Stimulated activated naive CD8-positive, alpha-beta T cell treated with anti-CD3 and anti-CD28 coated beads, Interleukin-15, Interleukin-2, amounts not matched to agents 100 U/mL and 50 U/mL, for 24 hours (primary cell): Measurements from ENCODE around the gene ITPRIPL2.

ENCODE experiments used
- ATAC-seq: fragments of 150-1000 bp; cut with Tn5 transposase; one replicate; pipeline ENCODE4 v1.10.0; 2021
- DNase-seq: peaks from one replicate; pipeline ENCODE4 v3.0.0; 2021

The ITPRIPL2 gene

GRCh38 chr16:19093631-19094541 lies 19.9 kb upstream of the ITPRIPL2 start:
- ATAC-seq (no peak), DNase-seq (no peak)

- peak; percentile 63 for ATAC-seq
Measured at GRCh38 chr16:19094542-19095365, 19.0 kb upstream of the ITPRIPL2 start.

DNA sequence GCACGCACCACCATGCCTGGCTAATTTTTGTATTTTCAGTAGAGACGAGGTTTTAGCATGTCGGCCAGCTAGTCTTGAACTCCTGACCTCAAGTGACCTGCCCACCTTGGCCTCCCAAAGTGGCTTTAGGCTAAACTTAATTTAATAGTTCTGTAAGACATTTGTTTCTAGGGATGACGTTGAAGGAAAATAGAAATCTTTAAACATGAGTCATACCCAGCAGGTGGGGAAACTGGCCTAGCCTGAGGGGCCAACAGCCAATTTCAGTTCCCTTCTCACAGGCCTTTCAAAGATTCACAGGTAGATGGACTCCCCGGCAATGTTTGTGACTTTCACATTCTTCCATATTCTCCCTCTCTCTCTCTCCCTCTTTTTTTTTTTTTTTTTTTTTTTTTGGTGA lies 18.1 kb upstream of the ITPRIPL2 start:
- ATAC-seq (no peak), DNase-seq (no peak)

More at GRCh38 chr16:19094542-19095365, 19.0 kb upstream of the ITPRIPL2 start:
- DNase-seq: no peak

DNA sequence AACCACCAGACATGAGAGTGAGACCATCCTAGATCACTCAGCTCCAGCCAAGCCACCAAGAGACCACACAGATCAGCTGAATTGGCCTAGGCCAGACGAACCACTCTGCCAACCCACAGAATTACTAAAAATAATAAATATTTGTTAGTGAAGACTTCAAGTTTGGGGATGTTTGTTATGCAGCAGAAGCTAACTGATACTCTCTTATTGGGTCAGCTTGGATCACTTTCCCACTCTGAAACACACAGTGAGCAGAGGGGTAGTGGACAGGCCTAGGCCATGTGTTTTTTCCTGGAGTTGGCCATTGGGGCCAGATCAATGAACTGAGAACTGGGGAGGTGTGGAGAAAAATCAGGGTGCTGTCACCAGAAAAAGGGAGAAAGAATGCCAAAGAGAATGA lies 15.6 kb upstream of the ITPRIPL2 start:
- ATAC-seq (no peak), DNase-seq (no peak)

DNA sequence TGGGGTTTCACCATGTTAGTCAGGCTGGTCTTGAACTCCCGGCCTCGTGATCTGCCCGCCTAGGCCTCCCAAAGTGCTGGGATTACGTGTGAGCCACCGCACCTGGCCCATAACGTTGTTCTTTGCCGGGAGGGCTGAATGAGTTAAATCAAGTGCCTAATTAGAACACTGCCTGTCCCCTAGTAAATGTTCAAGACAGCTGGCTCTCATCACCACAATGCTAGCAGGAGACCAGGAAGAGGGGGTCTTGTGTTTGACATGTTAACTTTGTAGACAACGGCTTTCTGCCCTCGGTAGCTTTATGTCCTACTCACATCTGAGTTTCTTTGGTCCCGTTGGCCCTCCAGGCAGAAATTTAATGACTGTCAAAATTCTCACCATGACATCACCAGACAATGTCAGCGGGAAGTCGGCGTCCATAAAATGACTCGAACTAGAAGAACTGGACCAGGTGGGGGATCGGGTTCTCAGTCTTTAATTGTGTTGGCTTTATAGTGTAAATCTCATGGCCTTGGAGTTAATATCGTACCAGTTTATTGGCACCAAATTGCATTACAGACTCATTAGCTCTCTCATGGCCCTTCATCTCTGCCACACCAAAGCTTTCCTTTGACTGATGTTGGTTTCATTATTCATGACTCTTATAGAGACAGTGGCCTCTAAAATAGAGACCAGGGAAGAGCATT lies 11.4 kb upstream of the ITPRIPL2 start:
- ATAC-seq (no peak), DNase-seq (no peak)

DNA sequence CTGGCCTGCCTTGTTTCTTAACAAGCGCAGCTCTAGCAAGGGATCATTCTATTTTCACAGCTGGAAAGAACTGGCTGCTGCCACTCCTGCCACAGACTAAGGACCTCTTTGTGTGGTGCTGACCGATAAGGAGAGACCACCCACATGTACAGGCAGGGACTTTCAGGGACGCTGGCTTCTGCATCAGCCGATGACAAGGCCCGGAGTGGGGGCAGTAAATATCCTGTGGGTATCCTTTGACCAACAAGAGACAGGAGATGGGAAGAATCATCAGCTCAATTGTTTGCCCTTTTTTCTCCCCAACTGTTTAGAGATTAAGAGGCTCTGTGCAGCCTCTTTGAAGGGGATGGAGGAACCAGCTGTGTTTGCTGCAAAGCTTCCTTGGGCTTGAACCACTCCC lies 9.2 kb upstream of the ITPRIPL2 start:
- ATAC-seq (no peak), DNase-seq (no peak)

- no peak for DNase-seq
- ATAC-seq: no peak
Measured at GRCh38 chr16:19105131-19105530, 8.6 kb upstream of the ITPRIPL2 start.

DNA sequence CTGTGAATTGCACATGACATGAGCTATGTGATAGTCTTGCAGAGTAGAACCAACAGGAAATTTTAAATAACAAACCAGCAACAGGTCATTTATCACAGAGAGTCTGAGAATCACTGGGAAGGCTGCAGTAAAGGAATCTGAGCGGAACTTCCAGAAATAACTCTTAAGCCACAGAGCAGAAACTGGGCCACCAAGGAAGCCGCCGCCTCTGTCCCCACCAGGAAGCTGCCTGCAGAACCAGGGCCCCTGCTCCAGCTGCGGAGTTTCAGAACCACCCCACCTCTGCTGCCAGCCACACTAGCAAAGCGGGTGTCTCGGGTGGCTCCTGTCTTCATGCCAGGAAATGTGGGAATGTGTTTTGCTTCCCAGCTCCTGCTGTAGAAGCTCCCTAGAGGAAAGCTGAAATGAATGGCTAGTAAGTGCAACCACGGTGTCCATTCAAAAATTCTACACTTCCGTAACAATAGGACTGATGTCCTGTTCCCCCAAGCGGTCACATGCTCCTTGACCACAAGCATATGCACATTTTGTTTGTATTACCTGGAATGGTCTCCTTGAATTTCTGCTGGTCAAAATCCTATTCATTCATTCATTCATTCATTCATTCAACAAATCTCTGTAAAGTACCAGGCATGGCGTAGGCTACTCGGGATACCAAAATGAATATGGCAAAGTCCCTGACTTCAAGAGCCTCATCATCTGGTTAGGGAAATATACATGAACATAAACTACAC lies 7.7 kb upstream of the ITPRIPL2 start:
- no peak for ATAC-seq
- no peak for DNase-seq

DNA sequence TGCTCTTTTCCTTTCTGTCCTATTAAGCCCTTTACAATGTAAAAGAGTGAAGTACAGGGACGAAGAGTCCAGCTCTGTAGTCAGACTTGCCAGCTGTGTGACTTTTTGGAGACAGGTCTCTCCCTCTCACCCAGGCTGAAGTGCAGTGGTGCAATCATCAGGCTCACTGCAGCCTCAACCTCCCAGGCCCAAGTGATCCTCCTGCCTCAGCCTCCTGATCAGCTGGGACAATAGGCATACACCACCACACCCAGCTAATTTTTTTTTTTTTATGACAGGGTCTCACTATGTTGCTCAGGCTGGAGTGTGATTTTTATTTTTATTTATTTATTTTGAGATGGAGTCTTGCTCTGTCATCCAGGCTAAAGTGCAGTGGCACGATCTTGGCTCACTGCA lies 7.1 kb upstream of the ITPRIPL2 start:
- ATAC-seq (no peak), DNase-seq (no peak)

- ATAC-seq (no peak), DNase-seq (no peak)
Measured at GRCh38 chr16:19108409-19109287, 5.1 kb upstream of the ITPRIPL2 start.

DNA sequence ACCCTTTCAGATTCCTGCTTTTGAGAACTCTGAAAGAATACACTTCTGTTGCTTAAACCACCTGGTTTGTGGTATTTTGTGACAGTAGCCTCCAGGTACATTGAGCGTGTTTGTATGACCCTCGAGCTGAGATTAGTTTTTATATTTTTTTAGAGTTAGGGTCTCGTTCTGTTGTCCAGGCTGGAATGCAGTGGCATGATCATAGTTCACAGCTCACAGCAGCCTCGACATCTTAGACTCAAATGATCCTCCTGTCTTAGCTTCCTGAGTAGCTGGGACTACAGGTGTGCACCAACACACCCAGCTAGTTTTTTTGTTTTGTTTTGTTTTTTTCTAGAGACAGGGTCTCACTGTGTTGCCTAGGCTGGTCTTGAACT lies 4.5 kb upstream of the ITPRIPL2 start:
- DNase-seq (no peak), ATAC-seq (no peak)

- ATAC-seq (no peak), DNase-seq (no peak)
Measured at GRCh38 chr16:19110537-19111360, 3.0 kb upstream of the ITPRIPL2 start.

DNA sequence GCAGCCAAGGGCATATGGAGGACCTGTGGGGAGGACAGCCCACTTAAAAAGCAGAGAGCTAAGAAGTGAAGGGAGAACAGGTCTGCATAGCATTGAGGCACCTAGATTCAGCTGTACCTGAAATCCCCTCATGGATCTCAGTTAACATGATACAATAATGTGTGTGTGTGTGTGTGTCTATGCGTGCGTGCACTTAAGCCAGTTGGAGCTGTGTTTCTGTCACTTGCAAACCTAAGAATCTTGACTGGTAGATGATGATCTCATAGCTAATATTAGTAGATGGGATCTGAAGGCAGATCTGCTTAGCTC lies 1.7 kb upstream of the ITPRIPL2 start:
- DNase-seq (no peak), ATAC-seq (no peak)

DNA sequence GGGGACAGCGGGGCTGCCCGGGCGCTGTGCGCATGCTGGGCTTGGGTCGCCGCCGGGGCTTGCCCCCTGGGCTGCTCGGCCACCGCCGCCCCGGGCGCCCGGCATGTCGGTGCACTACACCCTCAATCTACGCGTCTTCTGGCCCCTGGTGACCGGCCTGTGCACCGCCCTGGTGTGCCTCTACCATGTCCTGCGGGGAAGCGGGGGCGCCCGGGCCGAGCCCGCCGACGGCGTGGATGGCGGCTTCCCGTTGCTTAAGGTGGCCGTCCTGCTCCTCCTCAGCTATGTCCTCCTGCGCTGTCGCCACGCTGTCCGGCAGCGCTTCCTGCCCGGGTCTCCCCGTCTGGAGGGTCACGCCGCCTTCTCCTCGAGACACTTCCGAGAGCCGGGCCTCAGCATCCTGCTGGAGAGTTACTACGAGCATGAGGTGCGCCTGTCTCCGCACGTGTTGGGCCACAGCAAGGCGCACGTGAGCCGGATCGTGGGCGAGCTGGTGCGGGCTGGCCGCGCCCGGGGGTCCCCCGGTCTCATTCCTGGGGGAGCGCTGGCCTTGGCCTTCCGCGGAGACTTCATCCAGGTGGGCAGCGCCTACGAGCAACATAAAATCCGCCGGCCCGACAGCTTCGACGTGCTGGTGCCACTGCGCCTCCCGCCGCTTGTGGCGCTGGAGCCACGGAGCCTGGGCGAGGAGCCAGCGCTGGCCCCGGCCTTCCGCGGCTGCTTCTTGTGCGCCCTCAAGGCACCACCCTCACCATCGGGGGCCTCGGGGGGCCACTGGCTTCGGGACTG lies 789 bp downstream of the ITPRIPL2 start:
- peak; percentile 30 for ATAC-seq
- peak; percentile 27 for DNase-seq

GRCh38 chr16:19115148-19116021 lies 1.6 kb downstream of the ITPRIPL2 start:
- no peak for DNase-seq
- ATAC-seq: no peak

DNA sequence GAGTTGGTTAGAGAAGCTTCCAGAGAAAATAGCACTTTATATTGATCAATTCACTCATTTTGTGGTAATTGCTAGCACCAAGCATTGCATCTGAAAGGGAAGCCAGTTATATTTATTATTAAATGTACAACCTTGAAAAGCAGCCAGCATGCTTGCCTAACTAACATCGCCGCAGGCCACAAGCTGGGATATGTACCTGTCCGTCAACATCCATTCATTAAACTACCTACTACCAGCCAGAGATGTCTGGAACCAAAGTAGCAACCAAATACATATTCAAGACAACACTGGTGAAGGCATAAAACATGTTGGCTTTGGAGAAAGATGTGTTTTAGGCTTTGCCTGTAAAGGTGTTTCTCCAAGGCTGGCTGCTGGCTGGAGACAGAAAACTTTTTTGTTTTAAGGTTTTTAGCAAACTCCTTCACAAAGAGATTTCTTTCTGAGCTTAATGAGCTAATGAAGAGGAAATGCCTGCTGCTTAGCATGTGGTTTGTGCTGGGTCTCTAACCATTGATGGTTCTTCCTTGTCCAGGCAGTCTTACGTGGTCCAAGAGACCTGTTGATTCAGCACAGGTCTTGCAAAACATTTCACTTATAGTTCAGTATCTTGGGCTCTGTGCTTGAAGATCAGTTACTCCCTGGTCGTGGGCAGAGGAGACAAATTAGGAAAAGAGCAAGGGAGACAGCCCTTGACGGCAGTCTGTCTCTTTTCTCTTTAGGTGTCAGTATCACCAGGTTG lies 3.1 kb downstream of the ITPRIPL2 start:
- DNase-seq: no peak
- no peak for ATAC-seq

GRCh38 chr16:19118938-19119431 lies 5.2 kb downstream of the ITPRIPL2 start:
- peak; percentile 58 for DNase-seq
- ATAC-seq: peak; percentile 59
